SK-N-MC (cell line): ENCODE measurements around the gene CTSS.

ENCODE experiments used
- EZH2 ChIP-seq: fragments of 200-600 bp; sonication (generic); IDR thresholded peaks from one replicate; pipeline ENCODE4 v1.6.1; 2017; ENCODE audit warnings: antibody characterized with exemption
- POLR2AphosphoS5 ChIP-seq: IDR thresholded peaks from 2 replicates; pipeline ENCODE4 v1.6.1; 2012; ENCODE audit warnings: mild to moderate bottlenecking, low read depth, low read length, borderline replicate concordance

DNA sequence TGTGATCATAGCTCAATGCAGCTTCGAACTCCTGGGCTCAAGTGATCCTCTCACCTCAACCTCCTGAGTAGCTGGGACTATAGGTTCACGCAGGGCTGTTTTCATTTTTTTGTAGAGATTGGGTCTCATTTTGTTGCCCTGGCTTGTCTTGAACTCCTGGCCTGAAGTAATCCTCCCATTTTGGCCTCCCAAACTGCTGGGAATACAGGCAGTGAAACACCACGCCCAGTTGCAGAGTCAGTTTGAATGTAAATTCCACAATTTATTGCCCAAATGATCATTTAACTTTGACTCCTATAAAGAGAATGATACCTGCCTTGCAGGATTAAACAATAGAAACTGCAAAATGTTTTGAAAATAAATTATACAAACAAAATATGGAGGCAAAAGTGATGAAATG lies 79.3 kb downstream of the CTSS start:
- TF ChIP-seq POLR2AphosphoS5 (no peak), EZH2 (no peak)
